Measurements from ENCODE around the gene TRRAP. TPM values are rescaled to one million over a fixed set of nuclear protein-coding genes. Genes with fewer than 3 reads are reported as not detected.

Gene TRRAP
- total RNA-seq, 3 donors from 2014 or later = 36.2 to 47.8 (median 44.5) TPM

GRCh38 chr7:99014113-99014985, 136.0 kb downstream of the TRRAP start:
- intact Hi-C loops (cut with DNase I, micrococcal nuclease) = no loop called here
- Histone ChIP-seq H3K36me3 (ENCODE audit: low read depth) (peaks cover 15% of the 10 kb centered on the region), H3K4me1 (ENCODE audit: low read depth) (no peaks in the 10 kb centered on the region), H3K9me3 (no peaks in the 10 kb centered on the region), H3K4me3 (no peak overlapping the region)
- ATAC-seq (no peak), DNase-seq (no peak)
- TF ChIP-seq CTCF (IDR thresholded peaks at IDR 0.05) = no peak

GRCh38 chr7:99016196-99016595, 137.9 kb downstream of the TRRAP start:
- no peak for TF ChIP-seq CTCF (IDR thresholded peaks at IDR 0.05)
- ATAC-seq (no peak), DNase-seq (no peak)
- H3K9me3 ChIP-seq = no peaks in the 10 kb centered on the region
- H3K4me3 ChIP-seq = no peak overlapping the region
- H3K4me1 ChIP-seq (ENCODE audit: low read depth) = no peaks in the 10 kb centered on the region
- intact Hi-C loops (cut with DNase I, micrococcal nuclease) = no loop called here
- peaks cover 15% of the 10 kb centered on the region for H3K36me3 ChIP-seq (ENCODE audit: low read depth)

GRCh38 chr7:99019523-99020412, 141.4 kb downstream of the TRRAP start:
- ATAC-seq (no peak), DNase-seq (no peak)
- Histone ChIP-seq H3K4me1 (ENCODE audit: low read depth) (peaks cover 16% of the 10 kb centered on the region), H3K4me3 (no peak overlapping the region), H3K9me3 (no peaks in the 10 kb centered on the region), H3K36me3 (ENCODE audit: low read depth) (no peaks in the 10 kb centered on the region)
- TF ChIP-seq CTCF (IDR thresholded peaks at IDR 0.05) = no peak
- intact Hi-C loops (cut with DNase I, micrococcal nuclease) = no loop called here

DNA sequence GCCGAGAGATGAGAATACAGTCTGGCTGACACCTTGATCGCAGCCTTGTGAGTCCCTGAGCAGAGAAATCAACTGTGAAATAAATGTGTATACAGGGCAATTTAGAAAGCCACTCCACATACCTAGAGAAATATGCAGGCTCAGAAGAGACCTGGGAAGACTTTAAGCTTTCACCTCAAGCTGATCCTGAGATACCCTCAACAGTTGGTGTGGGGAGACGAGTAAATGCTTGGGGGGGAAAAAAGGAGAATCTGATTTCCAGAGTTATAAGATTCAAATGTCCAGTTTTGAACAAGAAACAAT, 142.0 kb downstream of the TRRAP start:
- H3K4me3 ChIP-seq = no peak overlapping the region
- TF ChIP-seq CTCF (IDR thresholded peaks at IDR 0.05) = no peak
- peaks cover 20% of the 10 kb centered on the region for H3K4me1 ChIP-seq (ENCODE audit: low read depth)
- H3K36me3 ChIP-seq (ENCODE audit: low read depth) = no peaks in the 10 kb centered on the region
- DNase-seq (no peak), ATAC-seq (no peak)
- H3K9me3 ChIP-seq = no peaks in the 10 kb centered on the region
- intact Hi-C loops (cut with DNase I, micrococcal nuclease) = no loop called here

- no peaks in the 10 kb centered on the region for H3K36me3 ChIP-seq (ENCODE audit: low read depth)
- intact Hi-C loops (cut with DNase I, micrococcal nuclease) = no loop called here
- no peak overlapping the region for H3K4me3 ChIP-seq
- H3K9me3 ChIP-seq = no peaks in the 10 kb centered on the region
- DNase-seq (no peak), ATAC-seq (peak; percentile 71)
- no peak for TF ChIP-seq CTCF (IDR thresholded peaks at IDR 0.05)
- peaks cover 20% of the 10 kb centered on the region for H3K4me1 ChIP-seq (ENCODE audit: low read depth)
Observed at GRCh38 chr7:99021941-99022560, 143.7 kb downstream of the TRRAP start.
